Hematopoietic multipotent progenitor cell (in vitro differentiated cells): ENCODE results near the gene RSL1D1. TPM values are rescaled to one million over a fixed set of nuclear protein-coding genes. Genes with fewer than 3 reads are reported as not detected.
"Not testable (repeated sequence)": the region's sequence is repeated elsewhere in the genome, so short reads cannot be mapped to it uniquely, and the experiment has no call there.

Source experiments
- DNase-seq, 3 donors: peaks; one replicate each; pipeline ENCODE4 v3.0.0-alpha.2; 2011 to 2015; ENCODE audit warnings: low read depth in 2 of 3, low spot score in 2 of 3
- total RNA-seq: library from RNA; depleted of rRNA; stranded (reverse); fragments of >200 nt; gene quantifications from one replicate; pipeline ENCODE4 v1.2.3, GENCODE V29; 2012

The RSL1D1 gene
- total RNA-seq, 1 donor: 49.8 TPM

GRCh38 chr16:11848842-11849241, 2.5 kb downstream of the RSL1D1 start:
- DNase-seq: no peak

- DNase-seq: no peak
These were observed 6.8 kb downstream of the RSL1D1 start for GRCh38 chr16:11844499-11844898.

- no peak for DNase-seq
These were observed 7.5 kb downstream of the RSL1D1 start for GRCh38 chr16:11843861-11844260.

GRCh38 chr16:11843206-11843605, 8.1 kb downstream of the RSL1D1 start:
- no peak for DNase-seq

- DNase-seq: no peak
These were observed 10.3 kb downstream of the RSL1D1 start for GRCh38 chr16:11841026-11841425.

GRCh38 chr16:11836650-11837244, 14.6 kb downstream of the RSL1D1 start:
- DNase-seq: no peak

GRCh38 chr16:11835891-11836649, 15.3 kb downstream of the RSL1D1 start:
- no peak for DNase-seq

- DNase-seq: no peak
These were observed 16.0 kb downstream of the RSL1D1 start for GRCh38 chr16:11835309-11835708.

GRCh38 chr16:11833951-11834695, 17.2 kb downstream of the RSL1D1 start:
- no peak for DNase-seq

GRCh38 chr16:11828696-11829095, 22.6 kb downstream of the RSL1D1 start:
- no peak for DNase-seq

GRCh38 chr16:11825520-11826165, 25.7 kb downstream of the RSL1D1 start:
- not testable (repeated sequence) for DNase-seq

GRCh38 chr16:11824362-11824761, 27.0 kb downstream of the RSL1D1 start:
- DNase-seq: no peak

GRCh38 chr16:11823645-11824044, 27.7 kb downstream of the RSL1D1 start:
- not testable (repeated sequence) for DNase-seq

- DNase-seq: peak in 2 of 3 donors; percentile 18 to 68
These were observed 31.5 kb downstream of the RSL1D1 start for GRCh38 chr16:11819798-11820197.

- not testable (repeated sequence) for DNase-seq
These were observed 32.4 kb downstream of the RSL1D1 start for GRCh38 chr16:11818970-11819369.

- no peak for DNase-seq
These were observed 35.2 kb downstream of the RSL1D1 start for GRCh38 chr16:11816123-11816522.

GRCh38 chr16:11814800-11815199, 36.5 kb downstream of the RSL1D1 start:
- not testable (repeated sequence) for DNase-seq

GRCh38 chr16:11806721-11807120, 44.6 kb downstream of the RSL1D1 start:
- no peak for DNase-seq

GRCh38 chr16:11805556-11805955, 45.8 kb downstream of the RSL1D1 start:
- no peak for DNase-seq

GRCh38 chr16:11801481-11802021, 49.8 kb downstream of the RSL1D1 start:
- DNase-seq: no peak

GRCh38 chr16:11800382-11800718, 51.0 kb downstream of the RSL1D1 start:
- DNase-seq: peak in 2 of 3 donors; percentile 14 to 32
